ENCODE results near the gene NMNAT2.

GRCh38 chr1:183247066-183247465 is 171.1 kb downstream of the NMNAT2 start:
- TF ChIP-seq, protein P1, sequence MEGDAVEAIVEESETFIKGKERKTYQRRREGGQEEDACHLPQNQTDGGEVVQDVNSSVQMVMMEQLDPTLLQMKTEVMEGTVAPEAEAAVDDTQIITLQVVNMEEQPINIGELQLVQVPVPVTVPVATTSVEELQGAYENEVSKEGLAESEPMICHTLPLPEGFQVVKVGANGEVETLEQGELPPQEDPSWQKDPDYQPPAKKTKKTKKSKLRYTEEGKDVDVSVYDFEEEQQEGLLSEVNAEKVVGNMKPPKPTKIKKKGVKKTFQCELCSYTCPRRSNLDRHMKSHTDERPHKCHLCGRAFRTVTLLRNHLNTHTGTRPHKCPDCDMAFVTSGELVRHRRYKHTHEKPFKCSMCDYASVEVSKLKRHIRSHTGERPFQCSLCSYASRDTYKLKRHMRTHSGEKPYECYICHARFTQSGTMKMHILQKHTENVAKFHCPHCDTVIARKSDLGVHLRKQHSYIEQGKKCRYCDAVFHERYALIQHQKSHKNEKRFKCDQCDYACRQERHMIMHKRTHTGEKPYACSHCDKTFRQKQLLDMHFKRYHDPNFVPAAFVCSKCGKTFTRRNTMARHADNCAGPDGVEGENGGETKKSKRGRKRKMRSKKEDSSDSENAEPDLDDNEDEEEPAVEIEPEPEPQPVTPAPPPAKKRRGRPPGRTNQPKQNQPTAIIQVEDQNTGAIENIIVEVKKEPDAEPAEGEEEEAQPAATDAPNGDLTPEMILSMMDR (conservative IDR thresholded peaks at IDR 0.05; ENCODE audit: low read depth in 2 of 2) = no peak
- no peak for TF ChIP-seq EZH2 (IDR thresholded peaks at IDR 0.05; ENCODE audit: low read depth, unreplicated experiment)
- TF ChIP-seq ETS1 (IDR thresholded peaks at IDR 0.05) = no peak
- TF ChIP-seq REST (IDR thresholded peaks at IDR 0.05; ENCODE audit: unreplicated experiment) = no peak
